ENCODE measurements around the gene ANK2.
"Not testable (repeated sequence)": the region's sequence is repeated elsewhere in the genome, so short reads cannot be mapped to it uniquely, and the experiment has no call there.

Gene ANK2

GRCh38 chr4:113153529-113154101, 104.2 kb downstream of the ANK2 start:
- DNase-seq (ENCODE audit: low read depth) = no peak

GRCh38 chr4:113154281-113154680, 104.8 kb downstream of the ANK2 start:
- DNase-seq (ENCODE audit: low read depth) = no peak

DNA sequence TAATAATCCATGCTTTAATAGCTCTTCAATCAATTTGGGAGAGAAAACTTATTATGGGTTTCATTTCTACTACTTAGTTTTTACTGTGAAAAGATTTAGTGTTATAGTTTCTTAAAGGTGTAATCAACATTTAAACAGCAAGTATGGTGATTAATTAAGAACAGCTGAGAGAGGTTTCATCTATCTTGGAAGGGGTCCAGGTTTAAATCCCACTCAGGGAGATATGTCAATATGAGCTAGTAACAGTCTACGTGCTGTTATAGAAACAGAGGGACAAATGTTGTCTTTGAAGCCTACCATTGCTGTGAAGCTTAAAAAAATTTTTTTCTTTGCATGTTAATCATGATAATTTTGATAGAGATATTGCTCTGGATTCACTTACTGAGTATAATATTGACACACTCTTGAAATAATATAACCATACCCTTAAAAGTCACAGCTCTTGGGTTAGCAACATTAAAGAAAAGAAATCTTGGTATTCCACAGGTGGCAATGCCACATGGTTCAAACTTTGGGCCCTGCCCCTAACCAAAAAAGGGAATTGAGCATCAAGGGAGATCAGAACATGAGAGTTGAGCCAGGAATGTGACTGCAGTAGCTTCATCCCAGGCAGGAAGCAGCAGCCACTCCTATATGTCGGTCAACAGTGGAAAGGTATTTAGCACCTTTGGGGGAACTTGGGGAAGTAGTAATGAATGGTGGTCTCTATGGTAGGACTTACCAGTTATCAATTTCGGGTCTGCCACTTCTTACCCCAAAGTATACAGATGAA, 107.8 kb downstream of the ANK2 start:
- no peak for DNase-seq (ENCODE audit: low read depth)

GRCh38 chr4:113159942-113160545, 110.6 kb downstream of the ANK2 start:
- no peak for DNase-seq (ENCODE audit: low read depth)

- DNase-seq (ENCODE audit: low read depth) = no peak
Observed at GRCh38 chr4:113160548-113160947, 111.1 kb downstream of the ANK2 start.

- DNase-seq (ENCODE audit: low read depth) = no peak
Observed at GRCh38 chr4:113162089-113162488, 112.6 kb downstream of the ANK2 start.

DNA sequence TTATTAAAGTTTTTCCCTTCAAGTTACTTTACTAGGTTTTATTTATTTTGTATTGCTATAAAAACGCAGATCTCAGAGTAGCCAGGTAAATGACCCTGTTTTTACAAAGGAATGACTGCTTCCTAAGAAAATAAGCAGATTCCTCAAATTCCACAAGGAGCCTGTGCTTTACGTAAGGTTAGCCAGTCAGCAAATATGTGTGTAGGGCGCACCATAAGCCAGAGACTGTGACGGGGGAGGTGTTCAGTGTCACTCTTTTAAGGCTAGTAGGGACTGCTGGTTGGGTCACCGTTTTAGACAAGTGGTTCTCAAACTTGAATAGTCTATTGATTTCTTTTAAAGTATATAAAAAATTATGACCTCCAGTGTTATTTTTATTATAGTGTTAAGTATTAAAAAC, 119.9 kb downstream of the ANK2 start:
- DNase-seq (ENCODE audit: low read depth) = no peak

- no peak for DNase-seq (ENCODE audit: low read depth)
Observed at GRCh38 chr4:113170115-113170804, 120.8 kb downstream of the ANK2 start.

DNA sequence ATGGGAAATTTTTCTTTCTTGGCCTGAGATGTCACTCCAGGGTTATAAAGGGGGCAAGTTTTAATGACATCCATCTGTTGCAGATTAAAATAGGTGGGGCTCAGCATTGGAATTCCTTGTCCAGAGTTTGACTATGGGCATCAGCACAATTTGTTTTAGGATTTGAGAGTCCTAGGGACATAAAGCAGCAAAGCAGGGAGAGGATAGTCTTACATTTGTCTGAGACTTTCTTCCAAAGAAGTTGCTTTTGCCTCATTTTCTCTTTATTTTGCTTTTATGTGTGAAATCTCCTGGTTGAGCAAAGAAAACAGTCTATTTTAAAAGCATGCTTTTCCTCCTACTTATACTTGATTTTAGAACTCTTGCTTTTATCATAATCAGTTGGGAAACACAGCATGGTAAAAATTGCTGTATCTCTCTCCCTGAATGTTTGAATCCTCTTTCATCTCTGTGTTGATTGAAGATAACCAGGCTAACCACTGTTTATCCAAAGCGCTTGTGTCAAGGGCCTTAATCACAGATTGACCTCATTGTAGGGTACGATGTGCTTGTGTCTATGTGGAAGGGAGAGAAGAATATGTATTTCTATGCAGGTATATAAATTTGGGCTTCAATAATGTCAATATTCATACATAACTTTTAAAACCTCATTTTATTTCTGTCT, 121.5 kb downstream of the ANK2 start:
- no peak for DNase-seq (ENCODE audit: low read depth)

DNA sequence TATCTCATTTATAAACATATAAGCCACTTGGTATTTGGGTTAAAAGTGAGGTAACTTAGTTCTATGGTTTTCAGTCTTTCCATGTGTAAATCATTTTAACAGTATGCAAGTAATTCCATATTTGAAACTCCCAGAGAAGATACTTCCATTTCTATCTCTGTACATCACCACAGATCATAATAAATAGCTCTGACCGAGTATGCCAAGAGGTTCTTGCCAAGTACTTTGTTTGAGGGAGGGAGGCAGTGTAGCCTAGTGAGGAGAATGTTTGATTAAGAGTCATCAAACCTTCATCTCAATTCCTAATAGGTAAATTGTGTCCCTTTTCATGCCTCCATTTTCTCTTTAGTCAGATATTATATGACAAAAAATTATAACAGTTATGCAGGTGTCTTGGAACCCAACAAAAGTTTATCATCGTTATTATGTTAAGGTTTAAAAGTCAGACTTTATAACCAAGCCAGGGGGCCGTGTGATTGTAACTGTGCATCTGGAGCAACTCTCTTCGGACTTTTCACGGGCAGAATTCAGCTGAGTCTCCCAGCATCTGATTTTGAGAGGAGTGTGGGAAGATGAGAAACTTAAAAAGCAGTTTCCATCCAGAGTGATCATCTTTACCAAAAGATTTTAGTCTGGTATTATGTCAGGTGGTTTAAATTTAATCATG, 123.8 kb downstream of the ANK2 start:
- no peak for DNase-seq (ENCODE audit: low read depth)

DNA sequence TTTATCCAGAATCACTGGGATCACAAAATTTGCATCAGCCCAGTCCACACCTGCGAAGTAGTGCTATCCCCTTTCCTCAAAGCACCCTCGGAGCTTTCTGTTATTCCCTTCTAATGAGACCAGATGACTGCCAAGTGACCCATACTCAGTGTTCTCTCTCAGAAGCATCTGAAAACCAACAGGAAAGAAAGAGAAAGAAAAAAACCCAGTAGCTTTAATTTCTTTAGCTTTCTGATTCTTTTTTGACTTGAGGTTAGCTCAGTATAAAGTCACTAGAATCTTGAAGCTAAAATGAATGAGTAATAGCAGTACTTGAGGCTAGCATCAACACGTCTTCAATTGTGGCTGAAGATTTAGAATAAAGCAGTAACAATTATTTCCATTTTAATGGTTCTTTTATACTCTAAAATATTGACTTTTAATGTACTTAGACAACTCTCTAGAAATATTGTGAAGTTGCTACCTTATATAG, 124.4 kb downstream of the ANK2 start:
- no peak for DNase-seq (ENCODE audit: low read depth)

GRCh38 chr4:113179091-113179490, 129.6 kb downstream of the ANK2 start:
- DNase-seq (ENCODE audit: low read depth) = no peak

GRCh38 chr4:113179996-113180395, 130.5 kb downstream of the ANK2 start:
- DNase-seq (ENCODE audit: low read depth) = no peak

DNA sequence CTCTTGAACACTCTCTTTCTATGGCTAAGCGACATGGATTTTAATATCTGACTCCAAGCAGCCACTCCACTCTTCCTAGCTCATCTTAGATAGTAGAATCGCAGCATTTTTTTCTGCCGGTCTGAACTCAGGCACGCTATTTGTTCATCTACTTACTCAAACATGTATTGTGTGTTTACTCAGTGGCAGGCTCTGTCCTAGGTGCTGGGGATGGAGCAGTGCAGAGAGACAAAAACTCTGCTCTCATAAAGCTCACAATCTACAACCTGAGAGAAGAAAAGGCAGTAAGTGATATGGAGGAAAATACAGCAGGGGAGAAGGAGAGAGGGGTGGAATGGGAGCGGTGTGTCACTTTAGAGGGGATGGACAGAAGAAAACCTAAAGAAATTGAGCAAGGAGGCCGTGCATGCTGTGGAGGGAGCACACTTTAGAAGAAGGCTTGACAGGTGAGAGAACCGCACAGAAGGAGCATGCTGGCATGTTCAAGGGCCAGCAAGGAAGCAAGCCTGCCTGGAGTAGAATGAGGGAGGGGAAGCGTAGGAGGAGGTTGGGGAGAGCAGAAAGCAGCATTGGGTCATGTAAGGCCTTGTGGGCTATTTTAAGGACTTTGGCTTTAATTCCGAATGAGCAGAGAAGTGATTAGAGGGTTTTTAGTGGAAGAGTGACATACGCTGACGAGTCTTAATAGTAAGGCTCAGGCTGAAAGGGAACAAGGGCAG, 132.0 kb downstream of the ANK2 start:
- no peak for DNase-seq (ENCODE audit: low read depth)

- no peak for DNase-seq (ENCODE audit: low read depth)
Observed at GRCh38 chr4:113183032-113183605, 133.7 kb downstream of the ANK2 start.

- not testable (repeated sequence) for DNase-seq (ENCODE audit: low read depth)
Observed at GRCh38 chr4:113186220-113186619, 136.8 kb downstream of the ANK2 start.

DNA sequence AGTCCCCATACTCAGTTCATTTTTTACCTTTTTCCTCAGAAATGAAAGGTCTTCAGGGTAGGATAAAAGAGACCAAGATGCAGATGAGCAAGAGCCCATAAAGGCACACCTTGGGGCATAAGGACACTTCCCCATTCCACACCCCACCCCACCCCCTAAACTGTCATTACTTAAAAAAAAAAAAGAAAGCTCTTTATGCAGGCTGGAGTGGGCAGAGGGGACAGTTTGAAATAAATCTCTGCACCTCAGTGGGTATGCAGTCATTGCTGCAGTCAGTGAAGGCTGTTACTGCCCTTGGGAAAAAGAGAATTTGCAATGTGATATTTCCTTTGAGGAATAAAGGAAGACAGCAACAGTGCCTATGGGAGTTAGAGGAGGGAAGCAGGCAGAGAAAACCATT, 137.5 kb downstream of the ANK2 start:
- no peak for DNase-seq (ENCODE audit: low read depth)

- DNase-seq (ENCODE audit: low read depth) = no peak
Observed at GRCh38 chr4:113187358-113187757, 137.9 kb downstream of the ANK2 start.

DNA sequence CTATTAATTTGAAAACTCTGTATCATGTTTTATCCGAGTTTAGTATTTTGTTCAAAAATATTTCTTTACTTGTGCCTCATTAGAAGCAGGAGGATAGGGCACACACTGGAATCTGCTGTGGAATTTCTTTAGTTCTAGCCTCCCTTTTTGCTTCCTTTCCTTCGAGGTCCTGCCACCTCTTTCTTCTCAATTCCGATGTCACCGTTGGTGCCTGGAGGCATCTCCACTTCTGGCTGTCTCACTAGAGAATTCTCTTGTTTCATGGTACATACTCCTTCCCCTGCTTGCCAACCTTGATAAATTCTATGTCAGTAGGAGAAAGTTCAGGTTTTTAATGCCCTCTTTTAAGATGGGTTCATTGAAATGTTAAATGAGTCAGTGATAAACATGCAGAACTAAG, 140.1 kb downstream of the ANK2 start:
- no peak for DNase-seq (ENCODE audit: low read depth)

- no peak for DNase-seq (ENCODE audit: low read depth)
Observed at GRCh38 chr4:113209153-113209552, 159.7 kb downstream of the ANK2 start.

Measured in activated T-cell treated with anti-CD3 and anti-CD28 coated beads for 48 hours (primary cell).